ENCODE measurements around the gene SWI5.

The SWI5 gene

GRCh38 chr9:128323212-128323730, 47.2 kb downstream of the SWI5 start:
- DNase-seq (ENCODE audit: low spot score): peak; percentile 34
- TF ChIP-seq CTCF (IDR thresholded peaks at IDR 0.05; ENCODE audit: extremely low read depth, missing control alignments): no peak

DNA sequence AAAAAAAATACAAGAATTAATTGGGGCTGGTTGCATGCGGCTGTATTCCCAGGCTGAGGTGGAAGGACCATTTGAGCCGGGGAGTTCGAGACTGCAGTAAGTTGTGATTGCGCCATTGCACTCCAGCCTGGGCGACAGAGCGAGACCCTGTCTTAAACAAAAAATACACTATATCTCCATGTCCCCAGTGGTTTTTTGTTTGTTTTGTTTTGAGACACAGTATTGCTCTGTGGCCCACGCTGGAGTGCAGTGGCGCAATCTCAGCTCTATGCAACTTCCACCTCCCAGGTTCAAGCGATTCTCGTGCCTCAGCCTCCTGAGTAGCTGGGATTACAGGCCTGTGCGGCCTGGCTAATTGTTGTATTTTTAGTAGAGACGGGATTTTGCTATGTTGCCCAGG, 47.7 kb downstream of the SWI5 start:
- no peak for DNase-seq (ENCODE audit: low spot score)
- TF ChIP-seq CTCF (IDR thresholded peaks at IDR 0.05; ENCODE audit: extremely low read depth, missing control alignments): no peak

DNA sequence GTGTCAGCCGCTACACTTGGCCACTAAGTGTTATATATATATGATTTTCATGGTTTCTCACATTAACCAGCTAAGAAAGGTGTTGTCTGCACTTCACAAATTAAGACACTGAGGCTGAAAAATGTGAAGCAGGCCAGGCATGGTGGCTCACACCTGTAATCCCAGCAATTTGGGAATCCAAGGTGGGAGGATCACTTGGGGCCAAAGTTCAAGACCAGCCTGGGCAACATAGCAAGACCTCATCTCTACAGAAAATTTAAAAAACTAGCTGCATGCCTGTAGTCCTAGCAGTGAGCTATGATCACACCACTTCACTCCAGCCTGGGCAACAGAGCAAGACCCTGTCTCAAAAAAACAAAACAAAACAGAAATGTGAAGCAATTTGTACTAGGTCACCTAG, 48.3 kb downstream of the SWI5 start:
- TF ChIP-seq CTCF (IDR thresholded peaks at IDR 0.05; ENCODE audit: extremely low read depth, missing control alignments): no peak
- no peak for DNase-seq (ENCODE audit: low spot score)

DNA sequence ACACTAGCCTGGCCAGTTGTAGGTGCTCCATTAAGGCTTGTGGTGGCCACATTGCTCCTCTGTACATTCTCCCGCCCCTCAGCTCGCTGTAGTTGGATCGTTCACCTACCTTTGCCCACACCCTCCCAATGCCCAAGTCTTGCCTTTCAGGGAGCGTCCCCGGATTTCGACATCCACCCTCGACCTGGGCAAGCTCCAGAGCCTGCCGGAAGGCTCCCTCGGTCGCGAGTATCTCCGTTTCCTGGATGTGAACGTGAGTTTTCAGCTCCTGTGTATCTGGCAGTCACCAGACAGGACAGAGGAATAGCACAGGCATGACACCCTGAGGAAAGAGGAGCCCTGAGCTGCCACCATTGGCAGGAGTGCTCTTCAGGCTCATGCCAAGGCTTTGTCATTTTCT, 49.6 kb downstream of the SWI5 start:
- no peak for TF ChIP-seq CTCF (IDR thresholded peaks at IDR 0.05; ENCODE audit: extremely low read depth, missing control alignments)
- no peak for DNase-seq (ENCODE audit: low spot score)

- no peak for TF ChIP-seq CTCF (IDR thresholded peaks at IDR 0.05; ENCODE audit: extremely low read depth, missing control alignments)
Measured at GRCh38 chr9:128333451-128333869, 57.4 kb downstream of the SWI5 start.

GRCh38 chr9:128335161-128335560, 59.1 kb downstream of the SWI5 start:
- DNase-seq (ENCODE audit: low spot score): no peak
- TF ChIP-seq CTCF (IDR thresholded peaks at IDR 0.05; ENCODE audit: extremely low read depth, missing control alignments): no peak

More at GRCh38 chr9:128333451-128333869, 57.4 kb downstream of the SWI5 start:
- DNase-seq (ENCODE audit: low spot score): no peak

DNA sequence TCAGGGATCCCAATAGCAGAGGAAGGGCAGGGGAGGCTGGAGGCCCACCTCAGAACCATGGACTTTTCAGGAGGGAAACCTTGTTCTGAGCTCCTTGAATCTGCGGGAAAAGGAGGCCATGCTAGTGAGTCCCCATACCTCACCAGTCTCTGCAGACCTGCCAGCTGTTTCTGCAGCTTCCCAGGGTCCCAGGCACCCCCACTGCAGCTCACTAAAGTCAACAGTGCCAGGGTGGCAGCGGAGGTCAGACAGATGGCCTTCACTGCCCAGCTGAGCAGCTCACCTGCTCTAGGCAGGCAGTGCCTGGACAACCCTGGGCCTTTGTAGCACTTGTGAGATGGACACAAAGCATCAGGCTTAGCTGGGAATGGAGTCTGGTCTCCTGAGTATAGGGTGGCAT, 59.8 kb downstream of the SWI5 start:
- no peak for DNase-seq (ENCODE audit: low spot score)
- no peak for TF ChIP-seq CTCF (IDR thresholded peaks at IDR 0.05; ENCODE audit: extremely low read depth, missing control alignments)

Measured in GM20000 (cell line).